Measurements from ENCODE around the gene EXOC4. TPM values are rescaled to one million over a fixed set of nuclear protein-coding genes. Genes with fewer than 3 reads are reported as not detected.

The EXOC4 gene
- total RNA-seq, 1 donor from 2014 or later, result 94.0 TPM

- H3K4me1 Mint-ChIP-seq (ENCODE audit: unreplicated experiment), result peaks cover 3% of the 10 kb centered on the region
These were observed 795.3 kb downstream of the EXOC4 start for GRCh38 chr7:134048166-134048565.

GRCh38 chr7:134051020-134051419 is 798.1 kb downstream of the EXOC4 start:
- TF ChIP-seq CTCF (IDR thresholded peaks at IDR 0.05; ENCODE audit: unreplicated experiment), result no peak
- Mint-ChIP-seq H3K4me1 (ENCODE audit: unreplicated experiment) (peaks cover 3% of the 10 kb centered on the region), H3K36me3 (ENCODE audit: low read depth, unreplicated experiment) (no peaks in the 10 kb centered on the region), H3K27me3 (ENCODE audit: unreplicated experiment) (peaks cover 3% of the 10 kb centered on the region), H3K9me3 (ENCODE audit: unreplicated experiment) (no peaks in the 10 kb centered on the region), H3K4me3 (ENCODE audit: unreplicated experiment) (no peak overlapping the region), H3K27ac (ENCODE audit: unreplicated experiment) (no peak overlapping the region)
- DNase-seq (ENCODE audit: low spot score), result no peak

More at GRCh38 chr7:134048166-134048565, 795.3 kb downstream of the EXOC4 start:
- no peaks in the 10 kb centered on the region for H3K9me3 Mint-ChIP-seq (ENCODE audit: unreplicated experiment)
- no peak for TF ChIP-seq CTCF (IDR thresholded peaks at IDR 0.05; ENCODE audit: unreplicated experiment)
- no peak overlapping the region for H3K4me3 Mint-ChIP-seq (ENCODE audit: unreplicated experiment)
- DNase-seq (ENCODE audit: low spot score), result no peak
- H3K27ac Mint-ChIP-seq (ENCODE audit: unreplicated experiment), result no peak overlapping the region
- no peaks in the 10 kb centered on the region for H3K36me3 Mint-ChIP-seq (ENCODE audit: low read depth, unreplicated experiment)
- peaks cover 4% of the 10 kb centered on the region for H3K27me3 Mint-ChIP-seq (ENCODE audit: unreplicated experiment)

GRCh38 chr7:134056816-134057215 is 803.9 kb downstream of the EXOC4 start:
- H3K27me3 Mint-ChIP-seq (ENCODE audit: unreplicated experiment), result peaks cover 1% of the 10 kb centered on the region
- no peaks in the 10 kb centered on the region for H3K36me3 Mint-ChIP-seq (ENCODE audit: low read depth, unreplicated experiment)
- H3K4me1 Mint-ChIP-seq (ENCODE audit: unreplicated experiment), result no peaks in the 10 kb centered on the region
- no peak overlapping the region for H3K4me3 Mint-ChIP-seq (ENCODE audit: unreplicated experiment)
- no peak for DNase-seq (ENCODE audit: low spot score)
- no peaks in the 10 kb centered on the region for H3K9me3 Mint-ChIP-seq (ENCODE audit: unreplicated experiment)
- no peak for TF ChIP-seq CTCF (IDR thresholded peaks at IDR 0.05; ENCODE audit: unreplicated experiment)
- H3K27ac Mint-ChIP-seq (ENCODE audit: unreplicated experiment), result no peak overlapping the region

GRCh38 chr7:134058521-134058920 is 805.6 kb downstream of the EXOC4 start:
- Mint-ChIP-seq H3K27ac (ENCODE audit: unreplicated experiment) (no peak overlapping the region), H3K4me3 (ENCODE audit: unreplicated experiment) (no peak overlapping the region)
- TF ChIP-seq CTCF (IDR thresholded peaks at IDR 0.05; ENCODE audit: unreplicated experiment), result no peak

GRCh38 chr7:134058980-134059379 is 806.1 kb downstream of the EXOC4 start:
- H3K36me3 Mint-ChIP-seq (ENCODE audit: low read depth, unreplicated experiment), result peaks cover 6% of the 10 kb centered on the region
- no peak overlapping the region for H3K27ac Mint-ChIP-seq (ENCODE audit: unreplicated experiment)
- H3K9me3 Mint-ChIP-seq (ENCODE audit: unreplicated experiment), result no peaks in the 10 kb centered on the region
- DNase-seq (ENCODE audit: low spot score), result no peak
- H3K4me3 Mint-ChIP-seq (ENCODE audit: unreplicated experiment), result no peak overlapping the region
- no peak for TF ChIP-seq CTCF (IDR thresholded peaks at IDR 0.05; ENCODE audit: unreplicated experiment)
- no peaks in the 10 kb centered on the region for H3K4me1 Mint-ChIP-seq (ENCODE audit: unreplicated experiment)
- no peaks in the 10 kb centered on the region for H3K27me3 Mint-ChIP-seq (ENCODE audit: unreplicated experiment)

More at GRCh38 chr7:134058521-134058920, 805.6 kb downstream of the EXOC4 start:
- no peak for DNase-seq (ENCODE audit: low spot score)
- Mint-ChIP-seq H3K9me3 (ENCODE audit: unreplicated experiment) (no peaks in the 10 kb centered on the region), H3K4me1 (ENCODE audit: unreplicated experiment) (no peaks in the 10 kb centered on the region), H3K27me3 (ENCODE audit: unreplicated experiment) (no peaks in the 10 kb centered on the region), H3K36me3 (ENCODE audit: low read depth, unreplicated experiment) (peaks cover 4% of the 10 kb centered on the region)
